HL-60 (cell line): ENCODE measurements around the gene RGS11.
"Not testable (repeated sequence)": the region's sequence is repeated elsewhere in the genome, so short reads cannot be mapped to it uniquely, and the experiment has no call there.

Experiments
- DNase-seq, 2 experiments: peaks; one replicate each; pipeline ENCODE4 v3.0.0-alpha.2; 2010 to 2020; ENCODE audit warnings: low read depth in 1 of 2, low spot score in 1 of 2
- H3K27ac ChIP-seq: fragments of 250-450 bp; sonication (Bioruptor Pico); replicated peaks from 2 replicates; pipeline ENCODE4 v1.5.1; 2020; ENCODE audit warnings: mild to moderate bottlenecking, moderate library complexity
- H3K27me3 ChIP-seq: fragments of 250-450 bp; sonication (Bioruptor Pico); 2 replicates; pipeline ENCODE4 v1.5.1; 2021; ENCODE audit warnings: mild to moderate bottlenecking, moderate library complexity; ENCODE audit not compliant: insufficient read depth, poor library complexity, severe bottlenecking
- H3K4me3 ChIP-seq: replicated peaks from 2 replicates; pipeline ENCODE4 v1.5.1; 2011; ENCODE audit warnings: mild to moderate bottlenecking, control low read depth, low read length; ENCODE audit not compliant: insufficient read depth
- GABPA ChIP-seq: IDR thresholded peaks from 2 replicates; pipeline ENCODE4 v1.6.1; 2012; ENCODE audit warnings: low read depth
- POLR2AphosphoS5 ChIP-seq: IDR thresholded peaks from 2 replicates; pipeline ENCODE4 v1.6.1; 2012; ENCODE audit warnings: low read depth
- REST ChIP-seq: IDR thresholded peaks from 2 replicates; pipeline ENCODE4 v1.6.1; 2012; ENCODE audit warnings: low read depth; ENCODE audit not compliant: insufficient replicate concordance
- SPI1 ChIP-seq: IDR thresholded peaks from 2 replicates; pipeline ENCODE4 v1.6.1; 2012; ENCODE audit warnings: low read depth, mild to moderate bottlenecking, borderline replicate concordance
- TF ChIP-seq, protein P1 (sequence below): IDR thresholded peaks from one replicate; pipeline ENCODE4 v1.5.1; 2011; ENCODE audit warnings: low read length, control low read depth, inconsistent platforms; ENCODE audit not compliant: insufficient read depth

The RGS11 gene

DNA sequence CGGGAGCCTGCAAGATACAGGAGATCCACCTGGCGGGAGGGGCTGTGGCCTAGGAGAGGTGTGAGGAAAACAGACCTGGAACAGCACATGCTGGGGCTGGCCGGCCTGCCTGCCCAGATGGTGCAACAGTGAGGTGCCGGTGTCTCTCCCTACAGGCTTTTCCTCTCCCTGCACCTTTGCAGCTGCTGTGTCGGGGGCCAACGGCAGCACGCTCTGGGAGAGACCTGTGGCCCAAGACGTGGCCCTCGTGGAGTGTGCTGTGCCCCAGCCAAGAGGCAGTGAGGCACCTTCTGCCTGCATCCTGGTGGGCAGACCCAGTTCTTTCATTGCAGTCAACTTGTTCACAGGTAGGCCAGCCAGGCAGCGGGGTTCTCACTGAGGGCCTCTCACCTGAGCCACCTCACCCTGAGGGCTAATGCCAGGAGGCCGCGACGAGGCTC is 15.9 kb downstream of the RGS11 start:
- Histone ChIP-seq H3K4me3 (no peak overlapping the region), H3K27me3 (no peaks in the 10 kb centered on the region), H3K27ac (no peak overlapping the region)
- no peak for DNase-seq
- TF ChIP-seq REST (no peak), SPI1 (no peak), GABPA (no peak)

- no peak for DNase-seq
- Histone ChIP-seq H3K4me3 (no peak overlapping the region), H3K27ac (no peak overlapping the region), H3K27me3 (no peaks in the 10 kb centered on the region)
- TF ChIP-seq POLR2AphosphoS5 (no peak), SPI1 (no peak), REST (no peak), GABPA (no peak)
- TF ChIP-seq, protein P1, sequence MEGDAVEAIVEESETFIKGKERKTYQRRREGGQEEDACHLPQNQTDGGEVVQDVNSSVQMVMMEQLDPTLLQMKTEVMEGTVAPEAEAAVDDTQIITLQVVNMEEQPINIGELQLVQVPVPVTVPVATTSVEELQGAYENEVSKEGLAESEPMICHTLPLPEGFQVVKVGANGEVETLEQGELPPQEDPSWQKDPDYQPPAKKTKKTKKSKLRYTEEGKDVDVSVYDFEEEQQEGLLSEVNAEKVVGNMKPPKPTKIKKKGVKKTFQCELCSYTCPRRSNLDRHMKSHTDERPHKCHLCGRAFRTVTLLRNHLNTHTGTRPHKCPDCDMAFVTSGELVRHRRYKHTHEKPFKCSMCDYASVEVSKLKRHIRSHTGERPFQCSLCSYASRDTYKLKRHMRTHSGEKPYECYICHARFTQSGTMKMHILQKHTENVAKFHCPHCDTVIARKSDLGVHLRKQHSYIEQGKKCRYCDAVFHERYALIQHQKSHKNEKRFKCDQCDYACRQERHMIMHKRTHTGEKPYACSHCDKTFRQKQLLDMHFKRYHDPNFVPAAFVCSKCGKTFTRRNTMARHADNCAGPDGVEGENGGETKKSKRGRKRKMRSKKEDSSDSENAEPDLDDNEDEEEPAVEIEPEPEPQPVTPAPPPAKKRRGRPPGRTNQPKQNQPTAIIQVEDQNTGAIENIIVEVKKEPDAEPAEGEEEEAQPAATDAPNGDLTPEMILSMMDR, result no peak
Observed at GRCh38 chr16:259226-259625, 16.5 kb downstream of the RGS11 start.

DNA sequence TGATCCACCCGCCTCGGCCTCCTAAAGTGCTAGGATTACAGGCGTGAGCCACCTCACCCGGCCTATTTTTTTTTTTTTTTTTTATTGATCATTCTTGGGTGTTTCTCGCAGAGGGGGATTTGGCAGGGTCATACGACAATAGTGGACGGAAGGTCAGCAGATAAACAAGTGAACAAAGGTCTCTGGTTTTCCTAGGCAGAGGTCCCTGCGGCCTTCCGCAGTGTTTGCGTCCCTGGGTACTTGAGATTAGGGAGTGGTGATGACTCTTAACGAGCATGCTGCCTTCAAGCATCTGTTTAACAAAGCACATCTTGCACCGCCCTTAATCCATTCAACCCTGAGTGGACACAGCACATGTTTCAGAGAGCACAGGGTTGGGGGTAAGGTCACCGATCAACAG is 17.7 kb downstream of the RGS11 start:
- not testable (repeated sequence) for H3K27ac ChIP-seq, H3K4me3 ChIP-seq, H3K27me3 ChIP-seq, DNase-seq

GRCh38 chr16:255183-255582 is 20.6 kb downstream of the RGS11 start:
- Histone ChIP-seq H3K4me3 (no peak overlapping the region), H3K27ac (no peak overlapping the region), H3K27me3 (no peaks in the 10 kb centered on the region)
- TF ChIP-seq REST (no peak), GABPA (no peak), POLR2AphosphoS5 (no peak), SPI1 (no peak)
- TF ChIP-seq, protein P1, result no peak
- no peak for DNase-seq
